Head of caudate nucleus (tissue), 42 donors: ENCODE measurements around the gene TBC1D19.

ENCODE experiments used
- DNase-seq, 42 donors: peaks; one replicate each; pipeline versions ENCODE4 v3.0.0 to v3.0.0-alpha.2; 2020 to 2021; ENCODE audit warnings: mixed read lengths in 7 of 42
- intact Hi-C: fragments of 100-400 bp; cut with DNase I; formaldehyde crosslinking; loops from one replicate; pipeline ENCODE4 v1.15.0; 2022

TBC1D19 gene

GRCh38 chr4:26719954-26720552, 136.2 kb downstream of the TBC1D19 start:
- intact Hi-C loops: no loop called here
- no peak for DNase-seq

GRCh38 chr4:26721685-26722084, 137.8 kb downstream of the TBC1D19 start:
- intact Hi-C loops: no loop called here
- DNase-seq: no peak

GRCh38 chr4:26723216-26723615, 139.3 kb downstream of the TBC1D19 start:
- intact Hi-C loops: no loop called here
- no peak for DNase-seq

GRCh38 chr4:26724534-26724933, 140.7 kb downstream of the TBC1D19 start:
- intact Hi-C loops: no loop called here

GRCh38 chr4:26726655-26727387, 142.9 kb downstream of the TBC1D19 start:
- no peak for DNase-seq
- intact Hi-C loops: no loop called here

More at GRCh38 chr4:26724534-26724933, 140.7 kb downstream of the TBC1D19 start:
- DNase-seq: no peak

GRCh38 chr4:26727844-26728243, 144.0 kb downstream of the TBC1D19 start:
- no peak for DNase-seq
- intact Hi-C loops: no loop called here

- no peak for DNase-seq
- intact Hi-C loops: no loop called here
Measured at GRCh38 chr4:26729027-26729426, 145.1 kb downstream of the TBC1D19 start.

GRCh38 chr4:26729547-26729946, 145.7 kb downstream of the TBC1D19 start:
- DNase-seq: no peak
- intact Hi-C loops: no loop called here

- intact Hi-C loops: no loop called here
- DNase-seq: no peak
Measured at GRCh38 chr4:26731351-26732035, 147.6 kb downstream of the TBC1D19 start.

GRCh38 chr4:26732356-26732755, 148.5 kb downstream of the TBC1D19 start:
- no peak for DNase-seq
- intact Hi-C loops: no loop called here

GRCh38 chr4:26736621-26737020, 152.7 kb downstream of the TBC1D19 start:
- no peak for DNase-seq
- intact Hi-C loops: no loop called here

GRCh38 chr4:26737385-26737784, 153.5 kb downstream of the TBC1D19 start:
- intact Hi-C loops: no loop called here

GRCh38 chr4:26741491-26741871, 157.6 kb downstream of the TBC1D19 start:
- peak in 6 of 42 donors; percentile 2 to 39 (median 10) for DNase-seq
- intact Hi-C loops: no loop called here

More at GRCh38 chr4:26737385-26737784, 153.5 kb downstream of the TBC1D19 start:
- DNase-seq: no peak

GRCh38 chr4:26746802-26747213, 162.9 kb downstream of the TBC1D19 start:
- DNase-seq: no peak

GRCh38 chr4:26748811-26749210, 164.9 kb downstream of the TBC1D19 start:
- no peak for DNase-seq
- intact Hi-C loops: no loop called here

More at GRCh38 chr4:26746802-26747213, 162.9 kb downstream of the TBC1D19 start:
- intact Hi-C loops: no loop called here

- DNase-seq: no peak
- intact Hi-C loops: no loop called here
Measured at GRCh38 chr4:26749867-26750266, 166.0 kb downstream of the TBC1D19 start.

- intact Hi-C loops: no loop called here
Measured at GRCh38 chr4:26751004-26751403, 167.1 kb downstream of the TBC1D19 start.

GRCh38 chr4:26751838-26752237, 168.0 kb downstream of the TBC1D19 start:
- no peak for DNase-seq
- intact Hi-C loops: no loop called here

More at GRCh38 chr4:26751004-26751403, 167.1 kb downstream of the TBC1D19 start:
- DNase-seq: no peak

- intact Hi-C loops: no loop called here
- DNase-seq: no peak
Measured at GRCh38 chr4:26753187-26753586, 169.3 kb downstream of the TBC1D19 start.

GRCh38 chr4:26753617-26754016, 169.7 kb downstream of the TBC1D19 start:
- intact Hi-C loops: no loop called here
- no peak for DNase-seq
